Amniotic epithelial cell (primary cell): ENCODE measurements around the gene RNF41.

Experiments
- DNase-seq: peaks from one replicate; pipeline ENCODE4 v3.0.0-alpha.2; 2010; ENCODE audit warnings: low read depth

Gene RNF41

DNA sequence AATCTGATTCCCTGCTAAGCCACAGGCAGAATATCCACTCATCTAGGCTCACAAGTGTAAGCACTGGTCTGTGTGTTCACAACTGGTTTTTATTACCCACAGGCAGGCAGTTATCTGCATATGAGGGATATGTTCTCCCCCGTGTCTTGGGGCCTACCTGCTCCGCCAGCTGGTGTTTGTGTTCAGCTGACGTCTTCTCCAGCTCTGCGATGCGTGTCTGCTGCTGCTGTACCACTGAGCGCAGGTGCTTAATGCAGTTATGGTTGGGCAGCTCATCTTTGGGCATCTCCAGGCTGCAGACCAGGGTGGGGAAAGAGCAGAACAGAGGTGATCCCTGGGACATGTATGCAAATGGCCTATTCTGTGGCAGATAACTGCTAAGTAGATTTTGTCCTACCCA, 13.7 kb downstream of the RNF41 start:
- no peak for DNase-seq

DNA sequence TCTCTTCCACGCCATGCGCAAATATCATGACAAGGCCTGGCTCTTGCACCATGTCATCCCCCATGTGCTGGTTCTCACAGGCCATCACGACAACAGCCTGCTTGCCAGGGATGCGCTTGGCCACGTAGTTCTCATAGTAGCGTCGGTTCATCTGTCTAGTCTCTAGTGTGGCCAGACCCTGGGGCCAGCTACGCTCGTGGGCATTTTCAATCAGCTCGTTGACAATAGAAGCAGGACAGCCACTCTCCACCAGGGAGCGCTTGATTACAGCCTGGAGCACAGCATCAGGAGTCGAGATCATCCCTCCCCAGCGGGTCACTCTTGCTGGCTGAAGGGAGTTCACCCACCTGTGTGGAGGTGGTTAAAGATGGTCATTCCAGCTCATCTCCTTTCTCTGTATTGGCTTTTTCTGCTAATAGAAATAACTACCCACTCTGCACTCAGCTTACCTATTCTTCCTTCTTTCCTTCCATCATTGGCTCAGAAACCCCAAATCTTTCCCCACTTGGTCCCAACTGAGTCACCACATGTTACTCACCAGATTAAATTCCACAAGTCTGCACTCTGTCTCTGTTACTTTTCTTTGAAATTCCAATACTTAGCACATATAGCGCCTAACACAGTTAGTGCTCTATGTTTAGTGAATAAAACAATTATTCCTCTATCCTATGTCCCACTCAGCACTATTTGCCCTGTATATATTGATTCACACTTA, 15.1 kb downstream of the RNF41 start:
- DNase-seq: peak; percentile 60

DNA sequence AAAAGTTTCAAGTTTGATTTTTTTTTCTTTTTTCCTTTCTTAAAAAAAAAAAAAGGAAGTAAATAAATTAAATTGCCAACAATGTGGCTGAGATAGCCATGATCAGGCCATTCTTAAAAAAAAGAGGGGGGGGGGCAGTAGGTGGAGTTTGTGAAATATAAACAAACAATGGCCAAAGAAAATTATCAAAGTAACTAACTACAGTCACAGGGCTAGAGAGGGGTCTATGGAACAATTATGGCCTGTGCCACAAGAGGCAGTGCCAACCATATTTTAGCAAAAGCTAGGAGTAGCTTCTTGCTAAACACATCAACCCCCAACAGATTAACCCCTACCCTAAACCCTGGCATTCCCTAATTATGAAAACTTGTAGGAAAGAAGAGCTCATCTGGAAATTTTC, 16.3 kb downstream of the RNF41 start:
- no peak for DNase-seq

DNA sequence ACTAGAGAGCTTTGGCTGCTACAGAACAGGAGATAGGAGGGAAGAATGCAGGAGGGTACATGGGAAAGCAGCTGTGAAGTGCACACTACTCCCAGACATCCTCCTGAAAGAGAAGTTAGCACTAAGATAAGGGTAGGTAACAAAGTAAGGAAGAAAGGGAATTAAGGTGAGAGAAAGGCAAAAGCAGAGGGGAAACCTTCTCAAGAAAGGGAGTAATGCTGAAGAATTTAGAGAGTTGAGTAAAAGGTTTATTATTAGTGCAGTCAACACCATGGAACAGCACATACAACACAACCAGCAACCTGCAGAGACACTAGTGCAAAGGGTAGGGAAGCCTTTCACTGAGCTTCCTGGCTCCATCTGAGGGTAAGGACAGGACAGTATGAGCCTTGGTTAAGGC, 17.4 kb downstream of the RNF41 start:
- DNase-seq: no peak

DNA sequence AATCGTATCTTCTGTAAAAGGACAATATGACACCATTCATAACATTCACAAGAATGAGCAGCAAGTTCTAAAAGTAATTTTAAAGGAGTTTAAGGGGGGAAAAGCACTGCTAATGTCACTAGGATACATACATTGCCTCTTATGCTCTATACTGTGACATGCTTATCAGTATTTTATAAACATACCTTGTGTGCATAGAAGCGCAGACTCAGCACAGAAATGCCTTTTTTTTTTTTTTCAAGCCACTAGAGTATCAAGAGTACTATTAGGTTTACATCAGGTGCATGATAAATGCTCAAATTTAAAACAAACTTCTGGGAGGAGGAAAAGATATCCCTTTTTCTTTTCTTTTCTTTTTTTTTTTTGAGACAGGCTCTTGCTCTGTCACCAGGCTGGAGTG, 18.9 kb downstream of the RNF41 start:
- no peak for DNase-seq

DNA sequence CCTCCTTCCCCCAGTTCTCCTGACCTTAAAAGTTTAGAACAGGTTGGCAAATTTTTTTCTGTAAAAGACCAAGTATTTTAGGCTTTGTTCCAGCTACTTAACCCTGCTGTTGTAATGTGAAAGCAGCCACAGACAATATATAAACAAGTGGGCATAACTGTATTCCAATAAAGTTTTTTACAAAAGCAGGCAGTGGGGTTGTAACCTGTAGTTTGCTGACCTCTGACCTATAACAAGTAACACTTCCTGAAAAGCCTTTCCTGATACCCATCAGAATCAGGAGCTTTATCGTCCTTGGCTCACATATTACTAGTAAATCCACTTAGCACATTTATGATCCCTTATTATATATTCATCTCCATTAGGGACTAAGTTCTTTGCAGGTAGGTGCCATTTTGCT, 19.4 kb downstream of the RNF41 start:
- DNase-seq: no peak

DNA sequence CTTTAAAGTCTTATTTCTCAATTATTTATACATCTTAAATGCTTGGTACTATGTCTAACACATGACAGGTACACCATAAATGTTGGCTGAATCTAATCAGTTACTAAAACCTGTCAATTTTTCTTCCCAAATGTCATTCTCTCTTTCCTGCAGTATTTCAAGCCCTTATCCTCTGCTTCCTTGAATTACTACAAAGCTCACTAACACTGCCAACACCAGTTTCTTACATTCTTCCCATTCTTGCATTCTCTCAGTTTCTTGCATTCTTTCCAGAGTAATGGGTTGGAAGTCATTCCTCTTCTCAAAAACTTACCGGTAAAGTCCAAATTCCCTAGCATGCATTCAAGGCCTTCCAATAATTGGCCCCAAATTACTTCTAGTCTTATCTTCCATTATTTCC, 22.9 kb downstream of the RNF41 start:
- no peak for DNase-seq

DNA sequence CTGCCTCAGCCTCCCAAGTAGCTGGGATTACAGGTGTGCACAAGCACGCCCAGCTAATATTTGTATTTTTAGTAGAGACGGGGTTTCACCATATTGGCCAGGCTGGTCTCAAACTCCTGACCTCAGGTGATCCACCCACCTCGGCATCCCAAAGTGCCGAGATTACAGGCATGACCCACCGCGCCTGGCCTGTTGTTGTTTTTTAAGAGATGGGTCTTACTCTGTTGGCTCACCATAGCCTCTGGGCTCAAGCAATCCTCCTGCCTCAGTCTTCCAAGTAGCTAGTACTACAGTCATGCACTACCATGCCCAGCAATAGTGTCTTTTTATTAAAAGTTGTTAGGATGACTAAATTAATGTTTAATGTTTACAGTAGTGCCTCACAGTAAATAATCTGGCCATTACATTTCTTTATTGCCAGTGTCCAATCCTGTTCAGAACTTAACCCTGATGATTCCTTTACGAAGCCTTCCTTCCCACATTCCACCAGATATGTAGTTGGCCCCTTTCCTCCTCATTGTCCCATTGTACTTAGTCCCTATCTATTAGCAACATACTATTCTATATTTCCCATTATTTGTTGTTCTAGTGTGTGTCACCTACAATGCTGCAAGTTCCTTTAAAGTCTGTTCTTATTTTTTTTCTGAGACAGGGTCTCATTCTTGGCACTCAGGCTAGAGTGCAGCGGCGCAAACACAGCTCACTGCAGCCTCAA, 23.6 kb downstream of the RNF41 start:
- no peak for DNase-seq

DNA sequence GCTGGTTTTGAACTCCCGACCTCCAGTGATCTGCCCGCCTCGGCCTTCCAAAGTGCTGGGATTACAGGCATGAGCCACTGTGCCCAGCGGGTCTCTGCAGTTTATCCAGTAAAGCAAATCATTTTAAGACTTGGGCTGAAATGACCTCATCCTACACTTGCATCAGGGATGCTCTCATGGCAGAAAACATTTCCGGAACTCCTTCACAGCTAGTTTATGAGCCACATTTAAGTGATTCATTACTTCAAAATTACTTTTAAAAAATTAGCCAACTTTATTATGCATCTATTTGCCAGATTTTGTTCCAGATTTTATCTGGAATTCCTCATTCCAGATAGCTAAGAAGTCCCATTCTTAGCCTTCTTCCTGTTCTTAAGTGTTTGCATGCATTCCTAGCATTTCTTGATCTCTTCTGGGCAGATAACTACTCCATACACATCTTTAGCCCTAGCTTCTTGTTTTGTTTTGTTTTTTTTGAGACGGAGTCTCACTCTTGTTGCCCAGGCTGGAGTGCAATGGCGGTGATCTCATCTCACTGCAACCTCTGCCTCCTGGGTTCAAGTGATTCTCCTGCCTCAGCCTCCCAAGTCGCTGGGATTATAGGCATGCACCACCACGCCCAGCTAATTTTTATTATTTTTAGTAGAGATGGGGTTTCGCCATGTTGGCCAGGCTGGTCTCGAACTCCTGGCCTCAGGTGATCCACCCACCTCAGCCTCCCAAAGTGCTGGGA, 24.7 kb downstream of the RNF41 start:
- DNase-seq: peak; percentile 98

DNA sequence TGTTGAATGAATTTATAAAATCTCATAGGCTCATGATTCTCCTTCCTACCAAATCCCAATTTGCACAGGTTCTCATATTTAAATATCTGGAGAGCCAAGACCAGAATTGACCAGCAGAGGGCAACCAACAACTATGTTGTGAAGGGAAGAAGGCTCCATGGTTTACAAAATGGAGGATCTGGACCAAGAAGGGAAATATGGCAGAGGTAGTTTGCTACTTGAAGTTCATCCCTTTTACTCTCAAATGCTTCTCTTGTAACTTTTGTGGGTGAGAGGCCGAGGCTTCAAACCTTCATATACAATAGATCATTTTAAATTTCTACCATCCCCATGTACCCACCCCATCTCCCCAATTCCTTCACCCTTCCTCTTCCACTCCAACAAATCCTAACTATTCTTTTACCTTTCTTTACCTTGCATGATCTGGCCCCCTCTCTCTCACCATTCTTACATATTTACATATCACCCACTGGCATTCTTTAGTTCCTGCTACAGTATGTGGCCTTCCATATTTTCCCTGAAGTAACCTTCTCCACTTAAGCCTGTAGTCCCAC, 28.6 kb downstream of the RNF41 start:
- peak; percentile 81 for DNase-seq

DNA sequence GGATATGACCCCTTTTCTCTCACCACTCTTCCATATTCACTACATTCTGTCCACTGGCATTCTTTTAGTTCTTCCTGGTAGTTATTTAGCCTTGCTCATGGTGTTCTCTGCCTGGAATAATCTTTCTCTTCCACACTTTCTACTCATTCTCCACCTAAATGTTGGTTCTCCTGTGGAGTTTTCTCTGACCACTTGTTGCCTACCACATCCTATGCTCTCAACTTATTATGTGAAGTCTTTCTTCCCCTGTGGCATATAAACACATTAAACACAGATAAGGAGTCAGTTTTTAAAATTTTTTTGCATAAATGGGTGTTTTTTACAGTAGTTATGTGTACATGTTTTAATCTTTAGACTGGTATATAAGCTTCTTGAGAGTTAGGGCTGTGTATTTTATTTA, 29.1 kb downstream of the RNF41 start:
- DNase-seq: no peak

DNA sequence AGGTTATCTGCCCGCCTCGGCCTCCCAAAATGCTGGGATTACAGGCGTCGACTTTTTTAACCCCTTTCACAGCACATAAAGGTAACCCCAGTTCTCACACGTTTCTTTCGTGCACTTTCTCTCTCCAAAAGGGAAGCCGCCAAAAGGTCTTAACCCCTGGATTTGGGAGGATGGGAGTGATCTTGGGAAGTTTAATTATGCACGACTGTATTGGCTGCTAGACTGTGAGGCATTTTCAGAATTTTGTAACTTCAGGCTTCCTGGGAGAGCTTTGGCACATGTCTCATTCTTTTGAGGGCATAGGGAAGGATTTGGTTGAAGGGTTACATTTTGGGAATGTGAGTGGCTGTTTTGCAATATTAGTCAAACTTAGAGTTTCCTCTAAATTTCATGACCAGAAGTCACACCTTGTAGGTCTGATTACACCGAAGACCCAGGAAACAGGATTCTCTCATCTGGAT, 31.0 kb downstream of the RNF41 start:
- no peak for DNase-seq

DNA sequence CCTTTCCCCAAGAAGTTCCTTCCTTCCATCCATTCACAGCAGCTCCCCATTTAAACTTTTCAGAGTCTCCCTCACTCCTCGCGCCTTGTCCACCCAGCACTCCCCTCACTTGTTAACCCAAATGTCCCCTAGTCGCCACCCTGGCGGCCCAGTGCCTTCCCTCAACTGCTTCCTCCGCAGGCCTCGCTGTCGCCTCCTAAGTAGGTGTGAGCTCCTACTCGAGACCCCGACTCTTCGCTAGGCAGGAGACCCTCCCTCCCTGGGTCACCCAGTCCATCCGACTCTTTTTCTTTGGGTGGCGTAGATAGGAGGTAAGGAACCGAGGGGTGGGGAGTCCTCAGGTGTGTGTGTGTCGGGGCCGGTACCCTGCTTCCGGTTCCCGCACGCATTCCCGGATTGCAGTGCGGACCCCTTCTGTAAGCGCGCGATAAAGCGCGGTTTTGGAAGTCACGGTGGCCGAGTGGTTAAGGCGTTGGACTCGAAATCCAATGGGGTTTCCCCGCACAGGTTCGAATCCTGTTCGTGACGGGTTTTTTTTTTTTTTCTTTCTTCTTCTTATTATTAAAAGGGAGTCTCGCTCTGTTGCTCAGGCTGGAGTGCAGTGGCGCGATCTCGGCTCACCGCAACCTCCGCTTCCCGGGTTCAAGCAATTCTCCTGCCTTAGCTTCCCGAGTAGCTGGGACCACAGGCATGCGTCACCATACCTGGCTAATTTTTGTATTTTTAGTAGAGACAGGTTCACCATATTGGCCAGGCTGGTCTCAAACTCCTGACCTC, 31.6 kb downstream of the RNF41 start:
- DNase-seq: peak; percentile 75

DNA sequence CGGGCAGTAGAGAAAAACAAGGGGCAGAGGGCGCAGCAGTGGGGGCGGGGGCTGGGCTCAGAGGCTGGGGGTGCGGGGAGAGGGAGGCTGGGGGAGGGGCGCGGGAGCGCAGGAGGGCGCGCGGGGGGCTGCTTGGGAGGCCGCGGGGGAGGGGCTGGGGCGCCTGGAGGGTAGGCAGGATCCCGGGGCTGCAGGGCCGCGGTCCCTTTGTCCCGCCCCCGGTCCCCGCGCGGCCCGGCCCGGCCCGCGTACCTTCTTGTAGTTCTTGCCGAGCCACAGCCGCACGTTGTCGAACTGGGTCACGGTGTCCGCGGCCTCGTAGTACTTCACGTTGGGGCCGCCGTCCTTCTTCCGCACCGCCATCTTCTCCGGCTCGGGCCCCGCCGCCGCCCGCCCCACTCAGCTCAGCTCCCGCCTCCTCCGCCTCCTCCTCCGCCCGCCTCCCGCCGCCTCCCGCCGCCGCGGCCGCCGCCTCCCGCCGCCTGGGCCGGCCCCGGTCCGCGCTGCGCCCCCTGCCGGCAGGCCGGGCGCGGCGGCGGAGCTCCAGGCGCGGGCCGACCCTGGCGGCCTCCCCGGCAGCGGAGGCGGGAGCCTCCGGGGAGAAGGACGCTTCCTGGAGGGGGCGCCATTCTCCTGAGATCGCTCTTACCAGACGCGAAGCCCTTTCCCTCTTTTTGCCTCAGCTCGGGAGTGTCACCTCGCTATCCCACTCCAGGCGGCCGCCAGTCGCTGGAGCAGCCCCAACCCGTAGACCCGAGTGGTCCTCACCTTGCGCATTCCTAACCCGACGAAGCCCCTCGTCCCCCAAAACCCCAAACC, 32.4 kb downstream of the RNF41 start, which contains the start of gene SMARCC2:
TSS of gene SMARCC2 (minus strand) at position 385 of the 819 bp plus-strand sequence. CDS start at position 363, 22 bp downstream.
- peak; percentile 73 for DNase-seq

DNA sequence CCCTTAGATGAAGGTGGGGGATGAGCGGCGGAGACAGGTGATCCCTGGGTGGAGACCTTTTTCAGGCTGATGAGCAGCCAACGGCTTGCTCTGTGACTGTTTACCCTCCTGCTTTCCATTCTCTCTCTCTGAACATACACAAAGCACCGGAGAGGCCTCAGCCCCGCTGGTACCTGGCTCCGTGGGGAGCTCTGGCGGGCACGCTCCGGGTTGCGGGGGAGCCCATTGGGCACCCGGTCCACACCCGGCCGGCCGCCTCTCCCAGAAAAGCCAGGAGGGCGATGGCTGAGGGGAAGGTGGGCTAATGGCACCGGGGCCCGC, 33.0 kb downstream of the RNF41 start:
- DNase-seq: no peak

DNA sequence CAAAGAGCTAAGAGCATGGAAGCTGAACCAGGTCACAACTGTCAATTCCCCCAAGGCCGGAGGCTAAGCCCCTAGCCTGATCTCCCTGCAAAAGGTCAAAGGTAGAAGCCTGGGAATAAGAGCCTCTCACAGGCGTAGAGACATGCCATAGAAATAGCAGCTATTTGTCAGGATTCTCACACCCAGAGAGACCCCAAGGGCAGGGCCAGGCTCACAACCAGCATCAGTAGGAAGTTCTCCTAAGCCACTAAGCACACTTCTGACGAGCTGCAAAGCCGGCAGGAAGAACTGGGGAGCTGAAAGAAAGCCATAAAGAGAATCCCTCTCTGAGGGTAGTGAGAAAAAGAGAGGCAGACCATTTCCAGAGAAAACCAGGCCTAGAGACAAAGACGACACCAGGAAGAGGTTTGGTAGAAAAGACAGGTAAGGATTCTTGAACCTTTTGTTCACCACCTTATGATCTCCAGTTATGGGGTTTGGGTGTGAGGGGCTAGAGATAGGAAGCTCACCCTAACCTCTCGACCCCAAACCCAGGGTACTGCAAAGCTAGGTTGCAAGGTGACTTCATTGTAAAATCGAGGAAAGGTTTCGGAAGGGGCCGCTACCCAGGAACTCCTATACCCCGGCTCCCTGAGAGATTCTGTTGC, 33.5 kb downstream of the RNF41 start:
- no peak for DNase-seq

DNA sequence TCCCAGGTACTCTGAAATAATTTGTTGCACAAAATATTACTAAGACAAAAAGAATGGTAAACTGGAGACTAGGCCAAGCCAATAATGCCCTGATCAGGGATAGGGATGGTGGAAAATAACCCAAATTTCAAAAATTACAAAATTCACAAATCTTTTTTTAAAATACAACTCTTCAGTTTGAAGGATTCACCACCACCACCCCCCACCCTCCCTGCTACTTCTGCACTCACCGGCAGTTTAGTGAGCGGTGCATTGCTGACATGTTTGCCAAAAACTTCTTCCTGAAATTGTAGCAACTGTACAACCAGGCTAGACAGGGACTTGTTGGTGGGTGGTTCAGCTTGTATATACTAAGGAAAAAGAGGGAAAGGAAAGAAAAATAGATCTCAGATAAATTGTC, 34.8 kb downstream of the RNF41 start:
- no peak for DNase-seq

DNA sequence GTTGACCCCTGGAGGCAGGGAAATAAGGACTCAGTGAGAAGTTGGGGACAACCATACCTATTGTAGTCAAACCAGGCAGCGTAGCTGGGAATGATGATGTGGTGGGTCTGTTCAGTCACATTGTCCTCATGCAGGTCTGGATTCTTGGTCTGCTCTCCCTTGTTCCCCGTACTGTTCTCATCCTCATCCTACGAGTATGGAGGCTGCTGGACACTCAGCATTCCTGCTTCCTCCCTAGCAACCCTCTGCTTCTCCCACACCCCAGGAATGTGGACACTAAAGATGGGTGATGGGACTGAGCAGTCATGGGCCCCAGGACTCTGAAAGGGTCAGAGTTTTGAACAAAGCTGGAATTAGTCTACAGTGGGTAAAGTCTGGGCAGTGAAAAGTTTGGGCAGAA, 43.4 kb downstream of the RNF41 start:
- DNase-seq: no peak

DNA sequence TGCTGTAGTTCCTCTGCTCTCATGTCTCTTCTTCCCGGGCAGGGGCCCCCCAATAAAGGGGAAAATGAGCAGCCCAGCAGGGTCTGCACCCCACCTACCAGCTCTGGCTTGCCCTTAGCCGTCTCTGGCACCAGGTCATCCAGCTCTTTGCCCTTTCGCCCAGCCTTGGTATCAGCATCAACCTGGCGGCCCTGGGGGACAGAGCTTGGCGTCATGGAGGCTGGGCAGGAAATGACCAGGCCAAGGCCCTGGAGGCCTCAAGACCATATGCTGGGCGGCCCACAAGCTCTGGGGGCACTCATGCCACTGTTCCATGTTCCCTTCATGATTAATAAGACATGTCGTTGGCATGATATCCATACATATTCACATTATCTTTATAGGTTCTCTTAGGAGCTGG, 48.9 kb downstream of the RNF41 start:
- no peak for DNase-seq

DNA sequence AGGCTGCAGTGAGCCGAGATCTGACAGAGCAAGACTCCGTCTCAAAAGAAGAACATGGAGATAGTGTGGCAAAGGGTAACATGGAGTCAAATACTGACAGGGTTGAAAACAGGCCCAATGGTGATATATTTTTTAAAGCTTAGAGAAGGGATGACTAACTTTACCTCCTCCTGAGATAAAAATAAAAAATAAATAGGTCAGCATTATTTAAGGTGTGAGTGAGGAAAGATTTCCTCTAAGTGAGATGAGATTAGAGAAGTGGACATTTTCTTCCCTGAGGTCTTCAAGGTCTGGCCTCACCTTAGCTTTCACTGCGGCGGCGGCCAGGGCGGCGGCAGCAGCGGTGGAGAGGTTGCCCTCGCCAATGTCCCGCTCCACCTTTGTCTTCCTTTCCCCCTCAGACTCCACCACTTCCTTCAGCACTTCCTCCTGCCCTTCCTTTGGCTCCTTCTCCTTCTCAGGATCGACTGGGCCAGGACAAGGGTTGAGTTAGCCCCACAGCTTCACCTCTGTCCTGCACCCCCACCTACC, 52.4 kb downstream of the RNF41 start:
- DNase-seq: no peak
